SK-N-SH (cell line): ENCODE data around the gene ACP3. TPM values are rescaled to one million over a fixed set of nuclear protein-coding genes. Genes with fewer than 3 reads are reported as not detected.

Source experiments
- CTCF ChIA-PET: fragments of 300-600, 350-600 bp; formaldehyde crosslinking; extraction: SDS; loops from one replicate; lab custom pipeline; 2021; lab: Yijun Ruan, JAX
- POLR2A ChIA-PET: fragments of 350-600 bp; sonication (Branson Sonifier 250); formaldehyde crosslinking; extraction: SDS; loops from one replicate; lab custom pipeline; 2020; ENCODE audit warnings: antibody characterized with exemption, inconsistent platforms; lab: Yijun Ruan, JAX
- DNase-seq: peaks from one replicate; pipeline ENCODE4 v3.0.0; 2012
- H2AFZ ChIP-seq: fragments of 200-600 bp; sonication (generic); 2 replicates; pipeline ENCODE4 v1.8.1; 2016; ENCODE audit warnings: antibody characterized with exemption, mild to moderate bottlenecking, low read depth
- H3F3A ChIP-seq: fragments of 200-600 bp; sonication (generic); replicated peaks from 2 replicates; pipeline ENCODE3; 2016; ENCODE audit warnings: antibody characterized with exemption, mild to moderate bottlenecking; ENCODE audit not compliant: insufficient read depth
- H3K27ac ChIP-seq, 2 experiments: fragments of 200-500 bp in 1 of 2; fragments of 200-600 bp in 1 of 2; sonication (Bioruptor generic) in 1 of 2; sonication (generic), shearing (Covaris generic) in 1 of 2; 2 replicates each; pipeline versions ENCODE4 v1.5.1 to v1.6.1; 2014 to 2016; ENCODE audit warnings: low read depth in 2 of 2, inconsistent platforms in 1 of 2, low read length in 1 of 2, mild to moderate bottlenecking in 1 of 2, mixed read lengths in 1 of 2
- H3K27me3 ChIP-seq: fragments of 200-600 bp; sonication (generic), shearing (Covaris generic); 2 replicates; pipeline ENCODE4 v1.6.1; 2016; ENCODE audit warnings: mixed run types; ENCODE audit not compliant: insufficient read depth
- H3K36me3 ChIP-seq, 2 experiments: fragments of 200-500 bp in 1 of 2; fragments of 200-600 bp in 1 of 2; sonication (Bioruptor generic) in 1 of 2; sonication (generic) in 1 of 2; replicated peaks in 1 of 2; 2 replicates each; pipeline versions ENCODE3 to v1.5.1; 2014 to 2016; ENCODE audit warnings: low read length in 1 of 2, mild to moderate bottlenecking in 1 of 2; ENCODE audit not compliant: insufficient read depth in 2 of 2, control insufficient read depth in 1 of 2
- H3K4me1 ChIP-seq, 2 experiments: fragments of 200-500 bp in 1 of 2; fragments of 200-600 bp in 1 of 2; sonication (Bioruptor generic) in 1 of 2; sonication (generic), shearing (Covaris generic) in 1 of 2; 2 replicates each; pipeline versions ENCODE4 v1.5.1 to v1.6.1; 2014 to 2016; ENCODE audit warnings: low read depth in 1 of 2, low read length in 1 of 2, mixed run types in 1 of 2; ENCODE audit not compliant: insufficient read depth in 2 of 2, control insufficient read depth in 1 of 2
- H3K4me2 ChIP-seq: fragments of 200-600 bp; sonication (generic), shearing (Covaris generic); 2 replicates; pipeline ENCODE4 v1.6.1; 2017; ENCODE audit warnings: mixed run types
- H3K4me3 ChIP-seq, 2 experiments: fragments of 200-500 bp in 1 of 2; fragments of 200-600 bp in 1 of 2; sonication (Bioruptor generic) in 1 of 2; sonication (generic), shearing (Covaris generic) in 1 of 2; 2 replicates each; pipeline versions ENCODE4 v1.5.1 to v1.8.1; 2014 to 2016; ENCODE audit warnings: low read depth in 2 of 2, inconsistent platforms in 1 of 2, low read length in 1 of 2, mild to moderate bottlenecking in 1 of 2, mixed read lengths in 1 of 2, moderate library complexity in 1 of 2
- H3K79me2 ChIP-seq: fragments of 200-600 bp; sonication (generic); 2 replicates; pipeline ENCODE4 v1.8.1; 2017; ENCODE audit warnings: mild to moderate bottlenecking; ENCODE audit not compliant: insufficient read depth
- H3K9ac ChIP-seq: fragments of 200-600 bp; sonication (generic); 2 replicates; pipeline ENCODE4 v1.6.1; 2017; ENCODE audit warnings: mixed run types
- H3K9me2 ChIP-seq: fragments of 200-600 bp; sonication (generic); 2 replicates; pipeline ENCODE4 v1.6.1; 2017; ENCODE audit warnings: mixed run types
- H3K9me3 ChIP-seq: fragments of 200-600 bp; sonication (generic); 2 replicates; pipeline ENCODE4 v1.6.1; 2017; ENCODE audit warnings: mixed run types, mild to moderate bottlenecking, moderate library complexity
- H4K20me1 ChIP-seq: fragments of 200-600 bp; sonication (generic); 2 replicates; pipeline ENCODE4 v1.6.1; 2017; ENCODE audit warnings: mild to moderate bottlenecking, mixed run types; ENCODE audit not compliant: insufficient read depth
- FOXJ3 ChIP-seq: sonication (generic); formaldehyde crosslinking; IDR thresholded peaks from 2 replicates; pipeline ENCODE4 v1.5.1; 2020; ENCODE audit warnings: mild to moderate bottlenecking, missing genetic modification reagents
- GABPA ChIP-seq: IDR thresholded peaks from 2 replicates; pipeline ENCODE4 v1.4.0; 2012; ENCODE audit warnings: low read depth, mild to moderate bottlenecking
- GATA2 ChIP-seq: sonication (generic); formaldehyde crosslinking; IDR thresholded peaks from 2 replicates; pipeline ENCODE4 v1.5.0; 2020; ENCODE audit warnings: mild to moderate bottlenecking, missing genetic modification reagents
- MXI1 ChIP-seq: IDR thresholded peaks from 2 replicates; pipeline ENCODE4 v1.6.1; 2012; ENCODE audit warnings: mild to moderate bottlenecking, low read depth, low read length, improper control_type of control experiment
- POLR2AphosphoS5 ChIP-seq: IDR thresholded peaks from 2 replicates; pipeline ENCODE4 v1.6.1; 2012; ENCODE audit warnings: low read depth, low read length
- SMC3 ChIP-seq: IDR thresholded peaks from 2 replicates; pipeline ENCODE4 v1.6.1; 2012; ENCODE audit warnings: low read depth, low read length, improper control_type of control experiment
- TAF1 ChIP-seq: IDR thresholded peaks from 2 replicates; pipeline ENCODE4 v1.6.1; 2012; ENCODE audit warnings: low read depth, mild to moderate bottlenecking, low read length, moderate library complexity, borderline replicate concordance
- USF1 ChIP-seq: IDR thresholded peaks from 2 replicates; pipeline ENCODE4 v1.4.0; 2012; ENCODE audit warnings: low read depth, borderline replicate concordance
- YY1 ChIP-seq: IDR thresholded peaks from 2 replicates; pipeline ENCODE4 v1.4.0; 2012; ENCODE audit warnings: low read depth, mild to moderate bottlenecking
- WGBS: methylation state at CpG from one replicate; pipeline ENCODE4 v1.1.6; 2017; ENCODE audit warnings: low lambda C conversion rate; 5-methylcytosine and 5-hydroxymethylcytosine counted together
- polyA plus RNA-seq, 3 experiments: library from polyadenylated mRNA; depleted of rRNA; stranded (reverse); fragments of >200 nt; gene quantifications; 2 replicates each; pipeline ENCODE4 v1.2.3, GENCODE V29; 2012
- TF ChIP-seq, protein P1 (sequence below): fragments of 200-600 bp; sonication (generic); IDR thresholded peaks from 2 replicates; pipeline ENCODE4 v1.6.1; 2017; ENCODE audit warnings: antibody characterized with exemption, mild to moderate bottlenecking, moderate library complexity
- TF ChIP-seq, protein P2 (sequence below): IDR thresholded peaks from 2 replicates; pipeline ENCODE4 v1.4.0; 2012; ENCODE audit warnings: low read depth, borderline replicate concordance
- TF ChIP-seq, protein P3 (sequence below): IDR thresholded peaks from 2 replicates; pipeline ENCODE4 v1.4.0; 2012; ENCODE audit warnings: low read depth
- TF ChIP-seq, protein P4 (sequence below): IDR thresholded peaks from 2 replicates; pipeline ENCODE4; 2012

The ACP3 gene
- polyA plus RNA-seq, 1 of the 3 experiments (the other 2 are of a cell fraction) = 0.30 TPM

DNA sequence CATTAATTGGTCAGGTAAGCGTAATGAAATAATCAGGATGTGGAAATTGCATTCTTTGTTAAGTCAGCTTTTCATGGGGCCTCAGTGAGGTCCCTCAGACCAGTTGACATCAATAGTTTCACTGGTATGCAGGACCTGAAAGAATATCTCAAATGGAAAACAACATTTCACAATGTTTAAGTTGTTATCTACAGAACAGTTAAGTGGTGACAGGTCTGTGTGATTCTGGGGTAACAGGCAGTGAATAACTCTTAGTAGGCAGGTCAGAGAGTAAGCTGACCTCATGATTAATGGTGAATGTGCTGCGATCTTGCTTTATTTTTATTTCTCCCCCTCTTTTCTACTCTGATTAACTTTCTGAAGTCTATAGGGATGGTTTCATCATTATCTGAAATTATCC, 28.9 kb upstream of the ACP3 start:
- 38% methylated on average over 2 of the region's 2 CpGs for WGBS
- H3K79me2 ChIP-seq = no peaks in the 10 kb centered on the region
- no peak overlapping the region for H2AFZ ChIP-seq
- no peaks in the 10 kb centered on the region for H3K9me3 ChIP-seq
- no peak overlapping the region for H3K4me2 ChIP-seq
- DNase-seq = no peak
- H4K20me1 ChIP-seq = no peaks in the 10 kb centered on the region
- no peaks in the 10 kb centered on the region for H3K27me3 ChIP-seq
- H3F3A ChIP-seq = no peaks in the 10 kb centered on the region
- POLR2A ChIA-PET = no interaction called here
- CTCF ChIA-PET = no interaction called here
- TF ChIP-seq, protein P1, sequence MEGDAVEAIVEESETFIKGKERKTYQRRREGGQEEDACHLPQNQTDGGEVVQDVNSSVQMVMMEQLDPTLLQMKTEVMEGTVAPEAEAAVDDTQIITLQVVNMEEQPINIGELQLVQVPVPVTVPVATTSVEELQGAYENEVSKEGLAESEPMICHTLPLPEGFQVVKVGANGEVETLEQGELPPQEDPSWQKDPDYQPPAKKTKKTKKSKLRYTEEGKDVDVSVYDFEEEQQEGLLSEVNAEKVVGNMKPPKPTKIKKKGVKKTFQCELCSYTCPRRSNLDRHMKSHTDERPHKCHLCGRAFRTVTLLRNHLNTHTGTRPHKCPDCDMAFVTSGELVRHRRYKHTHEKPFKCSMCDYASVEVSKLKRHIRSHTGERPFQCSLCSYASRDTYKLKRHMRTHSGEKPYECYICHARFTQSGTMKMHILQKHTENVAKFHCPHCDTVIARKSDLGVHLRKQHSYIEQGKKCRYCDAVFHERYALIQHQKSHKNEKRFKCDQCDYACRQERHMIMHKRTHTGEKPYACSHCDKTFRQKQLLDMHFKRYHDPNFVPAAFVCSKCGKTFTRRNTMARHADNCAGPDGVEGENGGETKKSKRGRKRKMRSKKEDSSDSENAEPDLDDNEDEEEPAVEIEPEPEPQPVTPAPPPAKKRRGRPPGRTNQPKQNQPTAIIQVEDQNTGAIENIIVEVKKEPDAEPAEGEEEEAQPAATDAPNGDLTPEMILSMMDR = no peak
- TF ChIP-seq FOXJ3 (CRISPR knock-in tag) (no peak), SMC3 (no peak), TAF1 (no peak), YY1 (no peak), USF1 (no peak), MXI1 (no peak), POLR2AphosphoS5 (no peak), GABPA (no peak)
- TF ChIP-seq, protein P2, sequence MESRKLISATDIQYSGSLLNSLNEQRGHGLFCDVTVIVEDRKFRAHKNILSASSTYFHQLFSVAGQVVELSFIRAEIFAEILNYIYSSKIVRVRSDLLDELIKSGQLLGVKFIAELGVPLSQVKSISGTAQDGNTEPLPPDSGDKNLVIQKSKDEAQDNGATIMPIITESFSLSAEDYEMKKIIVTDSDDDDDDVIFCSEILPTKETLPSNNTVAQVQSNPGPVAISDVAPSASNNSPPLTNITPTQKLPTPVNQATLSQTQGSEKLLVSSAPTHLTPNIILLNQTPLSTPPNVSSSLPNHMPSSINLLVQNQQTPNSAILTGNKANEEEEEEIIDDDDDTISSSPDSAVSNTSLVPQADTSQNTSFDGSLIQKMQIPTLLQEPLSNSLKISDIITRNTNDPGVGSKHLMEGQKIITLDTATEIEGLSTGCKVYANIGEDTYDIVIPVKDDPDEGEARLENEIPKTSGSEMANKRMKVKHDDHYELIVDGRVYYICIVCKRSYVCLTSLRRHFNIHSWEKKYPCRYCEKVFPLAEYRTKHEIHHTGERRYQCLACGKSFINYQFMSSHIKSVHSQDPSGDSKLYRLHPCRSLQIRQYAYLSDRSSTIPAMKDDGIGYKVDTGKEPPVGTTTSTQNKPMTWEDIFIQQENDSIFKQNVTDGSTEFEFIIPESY = no peak
- no peak overlapping the region for H3K4me3 ChIP-seq
- H3K4me1 ChIP-seq = no peaks in the 10 kb centered on the region; a peak in 1 of 4 replicates
- H3K9me2 ChIP-seq = no peaks in the 10 kb centered on the region
- no peak overlapping the region for H3K27ac ChIP-seq
- no peaks in the 10 kb centered on the region for H3K36me3 ChIP-seq
- no peak overlapping the region for H3K9ac ChIP-seq

GRCh38 chr3:132289316-132289715, 27.9 kb upstream of the ACP3 start:
- H3K9ac ChIP-seq = no peak overlapping the region
- H3K27ac ChIP-seq = no peak overlapping the region
- no peak for DNase-seq
- TF ChIP-seq GABPA (no peak), USF1 (no peak), YY1 (no peak), FOXJ3 (CRISPR knock-in tag) (no peak), MXI1 (no peak), GATA2 (CRISPR knock-in tag) (no peak)
- TF ChIP-seq, protein P3, sequence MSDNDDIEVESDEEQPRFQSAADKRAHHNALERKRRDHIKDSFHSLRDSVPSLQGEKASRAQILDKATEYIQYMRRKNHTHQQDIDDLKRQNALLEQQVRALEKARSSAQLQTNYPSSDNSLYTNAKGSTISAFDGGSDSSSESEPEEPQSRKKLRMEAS = no peak
- TF ChIP-seq, protein P4, sequence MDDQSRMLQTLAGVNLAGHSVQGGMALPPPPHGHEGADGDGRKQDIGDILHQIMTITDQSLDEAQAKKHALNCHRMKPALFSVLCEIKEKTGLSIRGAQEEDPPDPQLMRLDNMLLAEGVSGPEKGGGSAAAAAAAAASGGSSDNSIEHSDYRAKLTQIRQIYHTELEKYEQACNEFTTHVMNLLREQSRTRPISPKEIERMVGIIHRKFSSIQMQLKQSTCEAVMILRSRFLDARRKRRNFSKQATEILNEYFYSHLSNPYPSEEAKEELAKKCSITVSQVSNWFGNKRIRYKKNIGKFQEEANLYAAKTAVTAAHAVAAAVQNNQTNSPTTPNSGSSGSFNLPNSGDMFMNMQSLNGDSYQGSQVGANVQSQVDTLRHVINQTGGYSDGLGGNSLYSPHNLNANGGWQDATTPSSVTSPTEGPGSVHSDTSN = no peak
- H3K27me3 ChIP-seq = no peaks in the 10 kb centered on the region
- H3K79me2 ChIP-seq = no peaks in the 10 kb centered on the region
- no peaks in the 10 kb centered on the region for H3K9me2 ChIP-seq
- H3K9me3 ChIP-seq = no peaks in the 10 kb centered on the region
- H4K20me1 ChIP-seq = no peaks in the 10 kb centered on the region
- no peaks in the 10 kb centered on the region for H3F3A ChIP-seq
- no peak overlapping the region for H3K4me3 ChIP-seq
- ChIA-PET POLR2A (no interaction called here), CTCF (interaction anchor here (3.0 kb wide), 1 partner anchor 54 kb away, joined by 13 read pairs; no protein-coding TSS in a partner anchor)
- no peak overlapping the region for H2AFZ ChIP-seq
- no peak overlapping the region for H3K4me2 ChIP-seq
- WGBS = 72% methylated on average over 1 of the region's 1 CpG
- H3K4me1 ChIP-seq = no peaks in the 10 kb centered on the region; a peak in 1 of 4 replicates
- no peaks in the 10 kb centered on the region for H3K36me3 ChIP-seq
